ENCODE data around the gene DCXR. TPM values are rescaled to one million over a fixed set of nuclear protein-coding genes. Genes with fewer than 3 reads are reported as not detected.

The DCXR gene
- total RNA-seq, 1 experiment from 2014 or later = 306 TPM

- Histone ChIP-seq H3K79me2 (ENCODE audit: insufficient read depth, low read length) (no peaks in the 10 kb centered on the region), H2AFZ (ENCODE audit: low read depth, low read length, poor library complexity, severe bottlenecking) (no peak overlapping the region), H3K4me1 (ENCODE audit: control insufficient read depth in 1 of 2, insufficient read depth in 2 of 2, low read length in 2 of 2) (peaks cover 15 to 22% of the 10 kb centered on the region in 2 experiments), H4K20me1 (ENCODE audit: insufficient read depth) (no peaks in the 10 kb centered on the region), H3K9ac (ENCODE audit: low read length) (no peak overlapping the region), H3K9me3 (ENCODE audit: control insufficient read depth in 1 of 2, insufficient read depth in 1 of 2, low read depth in 1 of 2, low read length in 2 of 2) (no peaks in the 10 kb centered on the region), H3K27ac (ENCODE audit: low read depth, low read length) (peak overlapping the region; percentile 5; the same call in 1 of the 2 replicates), H3K4me3 (replicated peaks in 1 of 2; ENCODE audit: low read depth in 1 of 2, low read length in 2 of 2) (no peak overlapping the region), H3K9me2 (ENCODE audit: insufficient read depth) (no peaks in the 10 kb centered on the region), H3K36me3 (ENCODE audit: control insufficient read depth in 1 of 2, insufficient read depth in 2 of 2, low read length in 2 of 2) (no peaks in the 10 kb centered on the region), H3K27me3 (ENCODE audit: insufficient read depth, low read length) (no peaks in the 10 kb centered on the region), H3K4me2 (ENCODE audit: low read length) (no peak overlapping the region)
- BruUV-seq (replicated peaks) = no TSS peak
- no peak for ATAC-seq
- TF ChIP-seq MAX (IDR thresholded peaks at IDR 0.05) (no peak), EZH2 (IDR thresholded peaks at IDR 0.05) (no peak), JUND (IDR thresholded peaks at IDR 0.05) (no peak), REST (IDR thresholded peaks at IDR 0.05; ENCODE audit: low read depth) (no peak), CTCF (IDR thresholded peaks at IDR 0.05 in 2 of 3, conservative IDR thresholded peaks at IDR 0.05 in 1 of 3; ENCODE audit: borderline replicate concordance in 1 of 3, insufficient read depth in 1 of 3, low read depth in 2 of 3, low read length in 2 of 3) (no peak), SIN3A (IDR thresholded peaks at IDR 0.05; ENCODE audit: low read depth) (no peak), CEBPB (IDR thresholded peaks at IDR 0.05; ENCODE audit: low read depth) (no peak), ZNF274 (IDR thresholded peaks at IDR 0.05; ENCODE audit: low read depth, low read length) (no peak), ZBTB33 (IDR thresholded peaks at IDR 0.05; ENCODE audit: extremely low read depth, insufficient replicate concordance, low read length) (no peak), SRF (IDR thresholded peaks at IDR 0.05; ENCODE audit: low read depth) (no peak), EZH2phosphoT487 (IDR thresholded peaks at IDR 0.05; ENCODE audit: borderline replicate concordance) (no peak), ATF3 (IDR thresholded peaks at IDR 0.05) (no peak), POLR2A (IDR thresholded peaks at IDR 0.05; ENCODE audit: borderline replicate concordance, extremely low read depth, insufficient read depth, insufficient read length) (no peak), SP1 (IDR thresholded peaks at IDR 0.05; ENCODE audit: low read depth) (no peak), ZFX (IDR thresholded peaks at IDR 0.05) (no peak), EGR1 (IDR thresholded peaks at IDR 0.05; ENCODE audit: low read depth) (no peak)
- DNase-seq (ENCODE audit: low read depth, low spot score) = no peak
- POLR2A ChIA-PET = no interaction called here
- CTCF ChIA-PET = no interaction called here
- RAD21 ChIA-PET (ENCODE audit: low non-redundant PET in 1 of 2, low total read pairs in 2 of 2, uncharacterized antibody in 2 of 2, unreplicated experiment in 2 of 2) = no interaction called here
- intact Hi-C loops (cut with micrococcal nuclease) = no loop called here
These were observed 29.1 kb downstream of the DCXR start for GRCh38 chr17:82008258-82008940.
